NCI-H510A treated with DMSO at 0.1 percent for 48 hours (cell line): Measurements from ENCODE around the gene APCDD1.
"Not testable (repeated sequence)": the region's sequence is repeated elsewhere in the genome, so short reads cannot be mapped to it uniquely, and the experiment has no call there.

Experiments
- DNase-seq: peaks from one replicate; lab custom pipeline; 2025; lab: John Stamatoyannopoulos, UW

APCDD1 gene

DNA sequence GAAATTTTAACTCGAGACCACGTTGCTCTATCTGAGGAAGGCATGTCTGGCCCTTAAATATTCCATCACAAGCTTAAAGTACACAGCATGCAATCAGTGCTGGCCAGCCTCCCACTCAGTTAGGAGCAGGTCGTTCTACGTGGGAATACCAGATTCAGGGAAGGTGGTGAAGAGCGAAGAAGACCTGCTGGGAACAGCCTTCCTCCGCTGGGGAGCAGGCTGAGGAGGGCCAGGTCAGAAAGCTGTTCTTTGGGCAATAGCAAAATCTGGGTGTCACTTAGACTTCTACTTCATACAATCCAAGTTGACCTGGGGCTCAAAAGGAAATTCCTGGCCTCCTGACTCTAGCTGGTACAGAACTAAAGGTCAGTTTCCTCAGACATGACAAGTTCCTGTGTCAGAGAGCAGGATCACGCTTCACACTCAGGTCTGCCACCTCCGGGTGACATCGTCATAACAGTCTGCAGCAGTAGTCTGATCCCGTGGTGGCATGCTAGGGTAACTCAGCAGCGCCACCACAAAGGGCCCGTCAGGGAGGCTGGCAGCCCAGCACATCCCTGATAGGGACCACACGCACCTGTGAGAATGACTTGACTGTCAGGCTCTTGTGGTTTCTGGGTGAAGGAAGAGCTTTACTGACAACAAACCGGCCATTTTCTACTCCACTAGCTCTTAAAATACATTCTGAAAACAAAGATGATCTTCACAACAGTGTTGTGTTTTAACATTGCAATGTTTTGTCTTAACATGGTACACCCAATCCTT lies 36.1 kb downstream of the APCDD1 start:
- DNase-seq, result no peak

DNA sequence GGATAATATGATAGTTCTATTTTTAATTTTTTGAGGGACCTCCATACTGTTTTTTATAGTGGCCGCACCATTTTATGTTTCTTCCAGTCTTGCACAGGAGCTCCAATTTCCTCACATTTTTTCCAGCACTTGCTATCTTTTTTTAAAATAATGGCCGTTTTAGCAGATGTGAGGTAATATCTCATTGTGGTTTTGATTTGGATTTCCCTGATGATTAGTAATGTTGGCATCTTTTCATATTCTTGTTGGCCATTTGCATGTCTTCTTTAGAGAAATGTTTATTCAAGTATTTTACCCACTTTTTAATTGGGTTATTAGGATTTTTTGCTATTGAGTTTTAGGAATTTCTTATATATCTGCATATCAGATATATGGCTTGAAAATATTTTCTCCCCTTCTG lies 41.5 kb downstream of the APCDD1 start:
- no peak for DNase-seq

DNA sequence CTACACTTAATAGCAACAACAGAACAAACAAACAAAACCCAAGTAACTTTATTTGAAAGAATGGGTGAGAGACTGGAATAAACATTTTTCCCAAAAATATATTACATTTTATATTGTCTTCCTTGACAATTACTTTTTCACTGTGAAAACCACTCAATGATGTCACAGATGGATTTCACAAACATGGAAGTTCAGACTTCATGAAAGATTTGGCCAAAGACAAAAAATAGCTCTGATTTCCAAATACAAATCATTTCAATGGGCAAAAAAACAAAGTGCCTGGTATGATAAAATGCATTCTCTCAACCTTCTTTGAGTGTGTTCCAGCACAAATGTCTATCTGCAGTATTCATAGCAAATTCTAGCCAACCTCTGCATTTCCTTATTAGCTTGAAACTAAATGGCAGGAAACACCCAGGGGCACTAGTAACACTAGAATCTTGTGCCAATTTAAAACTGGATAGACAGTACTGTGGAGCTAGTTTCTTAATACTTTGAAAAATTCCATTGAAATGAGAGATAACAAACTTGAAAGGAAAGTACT lies 42.8 kb downstream of the APCDD1 start:
- DNase-seq, result no peak

DNA sequence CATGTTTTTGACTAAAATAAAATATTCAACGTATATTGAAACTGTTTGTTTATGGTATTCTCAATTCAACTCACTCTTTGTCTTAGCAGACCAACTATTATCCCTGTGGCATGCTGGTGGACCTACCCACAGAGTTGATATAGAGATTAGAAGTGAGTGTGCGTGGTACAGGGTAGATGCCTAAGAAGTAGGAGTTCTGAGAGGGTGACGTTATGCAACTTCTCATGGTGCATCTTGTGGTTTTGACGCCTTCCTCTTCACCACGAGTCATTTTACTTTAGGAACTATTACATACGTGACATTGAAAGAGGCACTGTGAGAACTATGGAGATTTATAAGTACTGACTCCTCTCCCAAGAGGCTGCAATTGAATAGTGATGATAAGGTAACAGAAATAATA lies 44.8 kb downstream of the APCDD1 start:
- no peak for DNase-seq

DNA sequence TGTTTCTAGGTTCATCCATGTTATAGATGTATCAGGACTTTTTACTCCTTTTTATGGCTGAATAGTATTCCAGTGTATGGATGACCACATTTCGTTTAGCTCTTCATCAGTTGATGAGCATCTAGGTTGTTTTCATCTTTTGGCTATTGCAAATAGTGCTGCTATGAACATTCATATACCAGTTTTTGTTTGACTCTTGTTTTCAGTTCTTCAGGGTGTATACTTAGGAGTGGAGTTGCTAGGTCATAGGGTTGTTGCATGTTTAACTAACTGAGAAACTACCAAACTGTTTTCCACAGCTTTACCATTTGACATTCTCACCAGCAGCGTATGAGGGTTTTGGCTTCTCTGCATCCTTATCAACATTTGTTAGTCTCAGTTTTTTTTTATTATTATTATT lies 45.6 kb downstream of the APCDD1 start:
- DNase-seq, result no peak

DNA sequence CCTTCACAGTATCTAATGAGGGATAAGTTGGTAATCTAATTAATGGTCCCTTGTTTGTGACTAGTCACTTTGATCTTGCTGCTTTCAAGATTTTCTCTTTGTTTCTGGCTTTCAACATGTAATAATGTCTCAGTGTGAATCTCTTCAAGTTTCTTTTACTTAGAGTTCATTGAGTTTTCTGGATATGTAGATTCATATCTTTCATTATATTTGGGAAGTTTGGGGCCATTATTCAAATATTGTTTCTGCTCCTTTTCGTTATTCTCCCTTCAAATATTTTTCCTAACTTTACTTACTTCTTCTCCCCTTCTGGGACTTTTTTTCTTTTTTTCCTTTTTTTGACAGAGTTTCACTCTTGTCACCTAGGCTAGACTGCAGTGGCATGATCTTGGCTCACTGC lies 50.3 kb downstream of the APCDD1 start:
- no peak for DNase-seq

DNA sequence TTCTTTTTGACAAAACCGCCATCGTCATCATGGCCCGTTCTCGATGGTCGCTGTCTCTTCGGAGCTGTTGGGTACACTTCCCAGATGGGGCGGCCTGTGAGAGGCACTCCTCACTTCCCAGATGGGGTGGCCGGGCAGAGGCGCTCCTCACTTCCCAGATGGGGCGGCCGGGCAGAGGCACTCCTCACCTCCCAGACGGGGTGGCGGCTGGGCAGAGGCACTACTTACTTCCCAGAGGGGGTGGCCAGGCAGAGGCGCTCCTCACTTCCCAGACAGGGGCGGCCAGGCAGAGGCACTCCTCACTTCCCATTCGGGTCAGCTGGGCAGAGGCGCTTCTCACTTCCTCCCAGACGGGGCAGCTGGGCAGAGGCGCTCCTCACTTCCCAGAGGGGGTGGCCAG lies 51.5 kb downstream of the APCDD1 start:
- DNase-seq, result not testable (repeated sequence)

DNA sequence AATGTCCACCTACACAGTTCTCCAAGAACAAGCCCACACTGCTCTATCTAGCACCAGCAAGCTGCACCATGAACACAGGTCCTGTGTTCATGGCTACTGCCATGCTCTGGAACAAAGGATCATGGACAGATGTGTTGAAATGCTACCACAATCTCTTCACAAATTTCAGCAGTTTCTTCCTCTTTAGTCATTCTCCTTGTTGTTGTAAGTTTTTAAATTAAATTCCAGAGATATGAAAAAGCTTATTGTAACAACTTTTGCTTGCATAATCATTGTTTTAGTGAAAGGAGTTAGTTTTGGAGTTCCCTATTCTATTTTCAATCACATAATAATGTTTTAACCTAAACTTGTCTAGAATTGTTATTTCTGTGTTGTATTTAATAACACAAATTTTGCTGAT lies 54.2 kb downstream of the APCDD1 start:
- no peak for DNase-seq

DNA sequence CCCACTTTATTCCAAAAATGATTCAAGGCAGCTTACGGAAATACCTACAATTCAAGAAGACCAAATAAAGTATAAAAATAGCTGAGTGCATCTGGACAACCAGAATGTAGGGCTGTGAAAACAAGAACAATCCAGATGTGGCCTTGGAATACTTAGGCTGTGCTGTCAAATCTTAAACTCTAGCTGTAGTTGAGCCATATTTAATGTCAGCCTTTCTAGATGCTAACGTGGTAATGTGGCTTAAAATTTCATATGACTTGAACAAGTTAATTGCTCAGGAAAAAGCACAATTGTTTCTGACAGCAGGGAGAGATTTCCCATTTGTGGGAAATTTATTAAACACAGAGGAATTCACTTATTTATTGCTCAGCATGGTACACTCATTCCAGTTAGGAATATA lies 56.8 kb downstream of the APCDD1 start:
- DNase-seq, result no peak

DNA sequence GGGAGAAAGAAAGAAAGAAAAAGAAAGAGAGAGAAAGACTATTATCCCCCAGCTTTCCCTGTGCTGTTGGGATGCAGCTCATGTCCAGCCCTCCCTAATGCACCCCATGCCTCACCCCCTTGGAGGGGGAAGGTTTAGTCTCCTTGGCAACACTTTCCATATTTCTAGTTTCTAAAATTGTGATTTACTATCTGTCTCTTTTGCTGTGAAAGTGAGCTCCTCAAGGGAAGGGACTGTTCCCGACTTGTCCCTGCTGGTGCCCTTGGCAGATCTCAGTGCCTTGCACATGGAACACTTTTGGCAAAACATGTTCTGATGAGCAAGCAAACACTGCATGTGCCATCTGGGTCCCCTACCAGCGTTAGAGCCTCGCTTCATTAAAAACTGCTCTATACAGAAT lies 59.6 kb downstream of the APCDD1 start:
- DNase-seq, result no peak

DNA sequence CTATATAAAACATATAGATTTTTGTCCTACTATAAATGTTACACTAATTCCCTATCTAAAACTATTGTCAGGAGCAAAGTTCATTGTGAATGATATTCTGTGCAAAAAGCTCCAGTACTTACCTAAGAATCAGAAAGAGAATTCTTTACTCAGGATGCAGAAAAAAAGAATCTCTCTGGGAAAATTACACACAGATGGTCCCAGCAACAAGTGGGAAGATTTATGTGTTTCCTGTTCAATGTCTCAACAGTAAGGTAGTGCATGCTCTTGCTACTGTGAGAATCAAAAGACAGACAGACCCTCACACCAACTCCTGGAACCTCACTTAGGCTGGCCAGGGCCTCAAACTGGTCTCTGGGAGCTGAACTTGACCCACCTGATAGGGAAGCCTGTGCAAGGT lies 60.2 kb downstream of the APCDD1 start:
- no peak for DNase-seq

DNA sequence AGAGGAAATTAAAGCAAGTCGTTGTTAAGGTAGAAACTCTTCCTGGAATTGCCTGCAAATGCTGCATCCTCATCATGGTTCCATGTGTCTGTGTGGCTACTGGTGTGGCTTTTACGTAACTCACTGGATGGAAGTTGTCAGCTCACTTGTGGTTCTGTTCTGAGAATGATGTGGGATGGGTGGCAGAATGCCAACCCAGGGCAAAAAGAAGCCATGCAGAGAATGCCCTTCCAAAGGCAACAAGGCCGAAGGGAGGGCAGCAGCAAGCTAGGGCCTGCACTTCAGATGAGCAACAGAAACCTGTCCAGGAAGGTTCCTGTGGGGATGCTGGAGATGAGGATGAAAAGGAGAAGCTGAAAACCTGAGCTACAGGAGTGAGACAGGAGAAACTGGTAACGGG lies 61.0 kb downstream of the APCDD1 start:
- no peak for DNase-seq

DNA sequence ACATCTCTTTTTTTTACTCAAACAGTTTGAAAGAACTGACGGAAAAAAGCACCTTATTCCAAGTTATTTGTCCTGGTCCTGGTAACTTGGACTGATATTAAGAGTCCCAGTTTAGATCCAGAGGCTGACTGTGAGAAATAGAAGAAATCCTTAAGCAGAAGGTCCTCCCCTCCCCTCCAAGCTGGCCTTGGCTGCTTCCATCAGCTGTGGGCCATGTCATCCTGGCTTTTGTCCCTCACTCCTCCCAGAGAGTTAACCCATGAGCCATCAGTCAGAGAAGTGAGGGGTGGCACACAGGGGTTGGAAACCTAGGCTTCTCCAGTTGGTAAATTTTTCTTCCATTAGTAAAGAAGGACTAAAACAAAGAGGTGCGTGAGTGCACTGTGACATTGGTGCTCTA lies 61.6 kb downstream of the APCDD1 start:
- no peak for DNase-seq

DNA sequence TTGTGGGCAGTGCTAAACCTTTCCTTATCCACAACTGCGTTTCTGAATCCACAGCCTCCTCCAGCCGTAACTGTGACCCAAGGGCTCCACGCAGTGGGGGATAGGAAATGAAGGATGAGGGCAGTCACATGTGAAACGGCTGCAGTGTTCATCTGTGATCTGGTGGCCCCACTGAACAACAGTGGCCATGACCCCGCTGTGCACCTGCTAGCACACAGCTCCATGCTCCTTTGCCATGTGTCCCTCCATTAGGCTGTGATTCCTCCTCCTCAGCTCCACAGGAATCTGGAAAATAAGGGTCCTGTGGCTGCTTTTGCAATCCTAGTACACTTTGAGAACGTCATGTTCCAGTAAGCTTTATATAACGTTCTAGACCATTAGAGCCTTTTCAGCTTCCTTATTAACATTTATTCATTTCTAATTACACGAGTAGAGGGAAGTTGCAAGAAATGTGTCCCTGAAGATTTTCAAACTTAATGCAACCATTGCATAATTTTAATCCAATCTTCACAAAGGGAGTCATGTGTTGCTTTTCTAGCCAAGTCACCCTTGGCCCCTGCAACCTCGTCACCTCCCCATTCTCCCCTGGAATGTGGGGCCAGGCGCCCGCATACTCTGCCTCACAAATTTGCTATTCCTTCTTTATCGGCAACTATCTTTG lies 64.3 kb downstream of the APCDD1 start:
- DNase-seq, result no peak

DNA sequence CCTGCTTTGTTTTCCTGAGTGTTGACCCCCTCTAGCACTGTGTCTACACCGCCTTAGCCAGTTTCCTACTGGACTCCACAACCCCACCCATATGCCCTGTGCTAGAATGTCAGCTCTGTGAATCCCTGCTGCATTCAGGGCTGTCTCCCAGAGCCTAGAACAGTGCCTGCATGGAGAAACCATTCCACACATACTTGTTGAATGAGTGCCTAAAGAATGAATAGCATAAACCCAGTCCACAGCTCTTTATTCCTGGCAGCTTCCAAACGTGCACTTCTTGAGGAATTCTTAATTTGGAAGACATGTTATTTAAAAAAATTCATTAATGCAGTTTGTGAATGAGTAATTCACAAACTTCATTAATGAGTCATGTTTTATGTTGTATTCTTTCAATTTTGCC lies 64.9 kb downstream of the APCDD1 start:
- DNase-seq, result no peak

DNA sequence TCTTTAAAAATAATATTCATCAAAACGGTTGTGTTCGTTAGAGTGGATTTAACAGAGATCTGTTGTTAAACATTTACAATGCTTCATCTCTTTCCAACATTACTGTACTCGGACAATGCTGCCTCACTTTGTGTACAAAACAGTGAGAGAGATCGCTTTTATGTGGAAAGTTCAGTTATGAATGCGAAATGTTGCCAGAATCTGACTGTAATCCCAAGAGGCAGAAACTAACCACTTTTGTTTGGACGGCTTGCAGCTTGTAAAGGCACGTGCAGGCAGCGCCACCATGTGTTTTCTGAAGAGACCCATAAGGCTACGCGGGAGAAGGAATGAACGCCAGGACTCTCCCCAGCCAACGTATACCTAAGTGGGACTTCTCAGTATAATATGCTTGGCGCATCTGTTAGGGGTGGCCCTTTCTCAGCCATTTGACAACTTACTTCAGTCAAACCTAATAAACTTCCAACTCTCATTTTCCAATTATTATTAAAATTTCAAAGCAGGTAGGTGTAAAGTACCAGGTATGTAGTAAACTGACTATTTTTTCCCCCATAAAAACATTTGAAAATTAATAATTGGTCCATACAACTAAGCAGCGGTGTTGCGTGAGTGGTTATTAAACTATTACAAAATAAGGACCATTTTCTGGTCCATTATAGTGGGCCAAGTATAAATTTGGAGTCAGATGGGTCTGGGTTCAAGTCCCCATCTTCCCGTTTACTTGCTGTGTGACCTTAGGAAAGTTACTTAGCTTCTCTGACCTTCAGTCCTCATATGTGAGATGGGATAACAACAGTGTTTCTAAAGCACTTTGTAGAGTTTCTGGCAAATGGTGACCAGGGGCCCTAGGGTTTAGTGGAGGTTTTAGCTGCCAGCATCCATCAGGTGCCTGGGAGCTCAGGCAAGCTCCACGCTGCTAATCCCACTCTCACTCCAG lies 65.8 kb downstream of the APCDD1 start:
- DNase-seq, result peak; percentile 71

DNA sequence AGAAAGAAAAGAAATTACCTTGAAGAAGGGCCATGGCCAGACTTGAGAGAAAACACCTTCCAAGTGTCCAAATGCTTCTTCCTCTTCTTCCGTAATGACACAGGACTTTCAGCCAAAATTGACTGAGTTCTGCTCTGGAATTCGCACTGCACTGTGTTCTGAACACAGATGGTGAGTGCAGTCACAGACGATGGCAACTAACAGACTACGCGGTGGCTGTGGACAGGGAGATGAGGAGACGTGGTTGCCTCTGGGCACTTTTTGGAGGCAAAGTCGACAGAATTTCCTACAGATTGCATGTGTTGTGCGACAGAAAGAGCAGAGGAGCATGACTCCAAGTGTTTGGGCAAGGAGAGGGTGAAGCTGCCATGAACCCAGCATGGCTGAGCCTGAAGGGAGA lies 67.1 kb downstream of the APCDD1 start:
- no peak for DNase-seq

DNA sequence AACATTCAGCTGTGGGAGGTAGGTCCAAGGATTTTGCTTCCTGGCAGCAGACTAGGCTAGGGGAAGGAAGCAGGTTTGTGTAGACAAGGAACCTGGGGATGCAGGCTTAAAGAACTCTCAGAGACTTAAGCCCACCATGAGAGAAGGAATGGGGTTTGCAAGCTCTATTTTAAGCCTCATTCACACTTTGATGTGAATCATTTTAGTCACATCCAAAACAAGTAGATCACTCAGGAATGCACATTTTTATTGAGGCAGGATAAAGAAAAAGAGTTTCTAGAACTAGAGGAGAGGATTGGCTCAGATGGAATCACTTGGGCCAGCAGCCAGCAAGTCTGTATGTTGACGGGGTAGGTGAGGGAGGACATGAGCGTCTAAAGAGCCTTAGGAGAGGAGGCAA lies 68.1 kb downstream of the APCDD1 start:
- DNase-seq, result no peak

DNA sequence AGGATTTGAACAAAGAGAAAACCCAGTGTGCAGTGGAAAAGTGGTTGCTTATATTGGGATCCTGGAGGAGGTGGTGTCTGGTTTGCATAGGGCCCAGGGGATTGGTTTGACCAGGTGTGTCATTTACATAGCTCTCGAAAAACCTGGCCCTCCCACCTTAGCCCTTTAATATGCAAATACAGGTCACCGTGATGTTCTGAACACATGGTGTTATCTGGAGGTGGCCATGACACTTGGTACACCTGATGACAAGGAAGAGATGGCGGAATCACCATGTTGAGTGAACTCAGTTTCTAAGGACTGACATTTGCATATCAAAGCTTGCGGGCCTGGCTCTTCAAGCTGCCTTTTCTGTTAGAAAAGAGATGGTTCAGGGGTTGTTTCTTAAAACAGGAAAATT lies 69.1 kb downstream of the APCDD1 start:
- DNase-seq, result no peak

DNA sequence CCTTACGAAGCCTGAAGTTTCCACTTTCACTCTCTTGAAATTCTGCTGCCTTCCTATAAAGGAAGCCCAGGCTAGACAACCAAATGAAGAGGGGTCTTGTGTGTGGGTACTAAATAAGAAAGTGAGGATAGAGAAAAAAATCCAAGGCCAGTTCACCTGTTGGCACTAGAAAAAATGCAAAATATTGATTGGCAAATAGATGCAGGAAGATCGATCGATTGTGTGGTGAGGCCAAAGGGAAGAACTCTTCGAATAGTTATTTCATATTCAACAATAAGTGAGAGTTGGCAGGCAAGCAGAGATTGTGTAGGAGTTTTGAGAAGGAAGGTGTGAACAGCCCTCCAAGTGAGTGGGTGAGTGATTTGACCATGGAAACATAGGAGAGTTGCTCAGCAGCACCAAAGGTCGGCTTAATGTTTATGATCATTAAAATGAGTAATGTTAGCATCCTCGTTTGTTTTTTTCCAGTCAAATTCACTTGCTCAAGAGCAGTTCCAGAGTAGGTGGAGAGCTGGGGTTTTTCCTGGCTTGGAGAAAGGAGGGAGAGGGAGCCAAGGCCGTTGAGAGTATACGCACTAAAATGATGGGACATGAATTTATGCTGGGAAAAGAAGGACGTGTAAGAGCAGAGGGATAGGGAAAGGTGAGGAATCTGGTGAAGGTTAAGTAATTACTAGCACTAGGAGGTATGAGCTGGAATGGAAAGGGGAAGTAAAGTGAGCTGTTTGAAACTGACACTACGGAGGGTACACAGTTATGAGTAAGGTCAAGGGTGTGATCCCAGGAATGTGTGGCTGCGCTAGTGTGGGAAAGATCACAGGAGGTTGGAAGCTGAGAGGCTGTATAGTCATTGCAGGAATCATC lies 70.3 kb downstream of the APCDD1 start:
- no peak for DNase-seq

DNA sequence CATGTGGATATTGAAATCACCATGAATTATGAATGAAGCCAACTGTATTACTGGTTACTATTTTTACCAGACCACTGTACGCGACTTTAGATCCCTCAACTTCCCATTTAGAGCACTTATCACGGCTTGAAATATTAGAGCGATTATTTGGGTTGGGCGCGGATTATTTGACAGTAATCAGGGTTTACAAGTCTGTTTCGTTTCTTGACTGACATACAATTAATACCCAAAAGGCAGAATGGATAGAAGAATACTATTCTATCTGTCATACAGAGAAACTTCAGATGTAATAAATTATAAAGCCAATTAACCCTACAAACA lies 70.9 kb downstream of the APCDD1 start:
- DNase-seq, result no peak
